ENCODE measurements around the gene UVRAG. TPM values are rescaled to one million over a fixed set of nuclear protein-coding genes. Genes with fewer than 3 reads are reported as not detected.
"Not testable (repeated sequence)": the region's sequence is repeated elsewhere in the genome, so short reads cannot be mapped to it uniquely, and the experiment has no call there.

The UVRAG gene
- total and polyA plus RNA-seq, 2 donors from 2014 or later, result 7.2 to 27.9 TPM

DNA sequence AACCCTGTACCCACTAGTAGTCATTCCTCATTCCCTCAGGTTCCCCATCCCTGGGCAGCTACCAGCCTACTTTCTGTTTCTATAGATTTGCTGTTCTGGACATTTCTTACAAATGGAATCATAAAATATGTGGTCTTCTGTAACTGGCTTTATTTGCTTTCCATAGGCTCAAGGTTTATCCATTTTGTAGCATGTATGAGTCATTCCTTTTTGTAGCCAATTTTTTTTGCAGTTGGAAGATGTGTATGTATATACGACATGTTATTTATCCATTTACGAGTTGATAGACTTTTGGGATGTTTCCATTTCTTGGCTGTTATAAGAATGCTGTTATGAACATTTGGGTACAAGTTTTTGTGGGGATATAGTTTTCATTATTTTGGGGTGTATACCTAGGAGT lies 260.7 kb downstream of the UVRAG start:
- no peak overlapping the region for H3K27ac ChIP-seq (ENCODE audit: low read depth in 2 of 2, low read length in 2 of 2)
- DNase-seq (no peak), FAIRE-seq (no peak)
- no peaks in the 10 kb centered on the region for H3K36me3 ChIP-seq (ENCODE audit: control insufficient read depth in 2 of 3, insufficient read depth in 3 of 3, low read length in 3 of 3)
- H3K4me1 ChIP-seq (ENCODE audit: control insufficient read depth in 2 of 3, insufficient read depth in 2 of 3, low read depth in 1 of 3, low read length in 3 of 3), result peaks cover 0 to 2% (median 0%) of the 10 kb centered on the region in 3 donors
- H3K9me3 ChIP-seq (ENCODE audit: control insufficient read depth in 2 of 3, insufficient read depth in 1 of 3, low read length in 3 of 3), result no peaks in the 10 kb centered on the region
- H3K9ac ChIP-seq (ENCODE audit: low read length in 3 of 3), result no peak overlapping the region
- H3K4me3 ChIP-seq (ENCODE audit: low read length in 3 of 3), result no peak overlapping the region
- H3K27me3 ChIP-seq (ENCODE audit: control insufficient read depth, insufficient read depth, low read length), result no peaks in the 10 kb centered on the region
- intact Hi-C loops (cut with DNase I), result no loop called here
- TF ChIP-seq, protein P1, sequence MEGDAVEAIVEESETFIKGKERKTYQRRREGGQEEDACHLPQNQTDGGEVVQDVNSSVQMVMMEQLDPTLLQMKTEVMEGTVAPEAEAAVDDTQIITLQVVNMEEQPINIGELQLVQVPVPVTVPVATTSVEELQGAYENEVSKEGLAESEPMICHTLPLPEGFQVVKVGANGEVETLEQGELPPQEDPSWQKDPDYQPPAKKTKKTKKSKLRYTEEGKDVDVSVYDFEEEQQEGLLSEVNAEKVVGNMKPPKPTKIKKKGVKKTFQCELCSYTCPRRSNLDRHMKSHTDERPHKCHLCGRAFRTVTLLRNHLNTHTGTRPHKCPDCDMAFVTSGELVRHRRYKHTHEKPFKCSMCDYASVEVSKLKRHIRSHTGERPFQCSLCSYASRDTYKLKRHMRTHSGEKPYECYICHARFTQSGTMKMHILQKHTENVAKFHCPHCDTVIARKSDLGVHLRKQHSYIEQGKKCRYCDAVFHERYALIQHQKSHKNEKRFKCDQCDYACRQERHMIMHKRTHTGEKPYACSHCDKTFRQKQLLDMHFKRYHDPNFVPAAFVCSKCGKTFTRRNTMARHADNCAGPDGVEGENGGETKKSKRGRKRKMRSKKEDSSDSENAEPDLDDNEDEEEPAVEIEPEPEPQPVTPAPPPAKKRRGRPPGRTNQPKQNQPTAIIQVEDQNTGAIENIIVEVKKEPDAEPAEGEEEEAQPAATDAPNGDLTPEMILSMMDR (IDR thresholded peaks at IDR 0.05; ENCODE audit: borderline replicate concordance, extremely low read depth, insufficient read depth), result no peak

DNA sequence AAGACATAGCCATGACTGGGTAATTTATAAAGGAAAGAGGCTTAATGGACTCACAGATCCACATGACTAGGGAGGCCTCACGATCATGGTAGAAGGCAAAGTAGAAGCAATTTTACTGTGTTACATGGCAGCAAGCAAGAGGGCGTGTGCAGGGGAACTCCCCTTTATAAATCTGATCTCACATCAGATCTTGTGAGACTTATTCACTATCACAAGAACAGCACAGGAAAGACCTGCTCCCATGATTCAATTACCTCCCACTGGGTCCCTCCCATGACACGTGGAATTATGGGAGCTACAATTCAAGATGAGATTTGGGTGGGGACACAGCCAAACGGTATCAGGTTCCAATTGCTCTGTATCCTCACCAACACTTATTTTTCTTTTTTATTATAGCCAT lies 261.2 kb downstream of the UVRAG start:
- H3K9ac ChIP-seq (ENCODE audit: low read length in 3 of 3); H3K9me3 ChIP-seq (ENCODE audit: control insufficient read depth in 2 of 3, insufficient read depth in 1 of 3, low read length in 3 of 3); intact Hi-C loops (cut with DNase I): not testable (repeated sequence)

DNA sequence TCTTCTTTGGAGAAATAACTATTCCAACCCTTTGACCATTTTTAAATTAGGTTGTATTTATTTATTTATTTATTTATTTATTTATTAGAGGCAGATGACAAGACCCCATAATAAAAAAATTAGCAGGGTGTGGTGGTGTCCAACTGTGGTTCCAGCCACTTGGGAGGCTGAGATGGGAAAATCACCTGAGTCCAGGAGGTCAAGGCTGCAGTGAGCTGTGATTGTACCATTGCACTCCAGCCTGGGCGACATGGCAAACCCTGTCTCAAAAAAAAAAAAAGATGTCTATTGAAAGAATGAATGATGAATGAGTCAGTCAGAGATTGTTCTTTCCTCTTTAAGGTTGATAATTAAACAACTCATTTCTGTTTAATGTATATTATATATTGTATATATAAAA lies 261.7 kb downstream of the UVRAG start:
- intact Hi-C loops (cut with DNase I), result no loop called here
- FAIRE-seq, result no peak

More for the DNA sequence above, 261.2 kb downstream of the UVRAG start:
- not testable (repeated sequence) for H3K4me1 ChIP-seq (ENCODE audit: control insufficient read depth in 2 of 3, insufficient read depth in 2 of 3, low read depth in 1 of 3, low read length in 3 of 3); H3K27ac ChIP-seq (ENCODE audit: low read depth in 2 of 2, low read length in 2 of 2); FAIRE-seq; DNase-seq; H3K27me3 ChIP-seq (ENCODE audit: control insufficient read depth, insufficient read depth, low read length); H3K36me3 ChIP-seq (ENCODE audit: control insufficient read depth in 2 of 3, insufficient read depth in 3 of 3, low read length in 3 of 3); H3K4me3 ChIP-seq (ENCODE audit: low read length in 3 of 3)

DNA sequence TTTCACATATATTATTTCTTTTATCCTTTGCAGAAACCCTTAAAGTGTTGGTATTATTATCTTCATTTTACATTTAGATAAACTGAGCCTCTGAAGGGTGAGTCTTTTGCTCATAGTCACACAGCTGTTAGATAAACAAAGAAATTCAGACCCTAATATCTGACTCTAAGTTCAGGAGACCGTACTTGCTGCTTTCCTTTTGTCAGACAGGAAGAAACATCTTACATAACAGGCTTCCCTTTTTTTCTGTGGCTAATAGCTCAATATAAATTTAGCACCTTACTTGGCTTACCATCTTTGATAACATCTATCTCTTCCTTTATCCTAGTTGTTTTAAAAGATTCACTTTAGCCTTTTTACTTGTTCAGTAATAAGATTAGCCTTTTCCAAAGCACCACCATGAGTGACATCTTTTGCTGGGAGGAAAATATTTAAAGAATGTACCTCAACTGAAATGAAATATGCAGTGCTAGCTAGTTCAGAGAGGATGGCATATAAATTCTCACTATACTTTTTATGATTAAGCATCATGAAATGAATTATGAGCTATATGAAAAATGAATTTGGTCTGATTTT lies 262.7 kb downstream of the UVRAG start:
- no peak for DNase-seq
- H3K27ac ChIP-seq (ENCODE audit: low read depth in 2 of 2, low read length in 2 of 2), result peak overlapping the region in 1 of 2 donors; percentile 20
- H3K27me3 ChIP-seq (ENCODE audit: control insufficient read depth, insufficient read depth, low read length), result no peaks in the 10 kb centered on the region
- intact Hi-C loops (cut with DNase I), result no loop called here
- no peaks in the 10 kb centered on the region for H3K36me3 ChIP-seq (ENCODE audit: control insufficient read depth in 2 of 3, insufficient read depth in 3 of 3, low read length in 3 of 3)
- no peaks in the 10 kb centered on the region for H3K9me3 ChIP-seq (ENCODE audit: control insufficient read depth in 2 of 3, insufficient read depth in 1 of 3, low read length in 3 of 3)
- no peak for FAIRE-seq
- no peak overlapping the region for H3K4me3 ChIP-seq (ENCODE audit: low read length in 3 of 3)
- H3K4me1 ChIP-seq (ENCODE audit: control insufficient read depth in 2 of 3, insufficient read depth in 2 of 3, low read depth in 1 of 3, low read length in 3 of 3), result peaks cover 0 to 2% (median 0%) of the 10 kb centered on the region in 3 donors
- TF ChIP-seq, protein P1 (IDR thresholded peaks at IDR 0.05; ENCODE audit: borderline replicate concordance, extremely low read depth, insufficient read depth), result no peak
- no peak overlapping the region for H3K9ac ChIP-seq (ENCODE audit: low read length in 3 of 3)

More for the DNA sequence above, 261.7 kb downstream of the UVRAG start:
- TF ChIP-seq, protein P1 (IDR thresholded peaks at IDR 0.05; ENCODE audit: borderline replicate concordance, extremely low read depth, insufficient read depth), result no peak
- no peak for DNase-seq
- Histone ChIP-seq H3K4me3 (ENCODE audit: low read length in 3 of 3) (no peak overlapping the region), H3K27me3 (ENCODE audit: control insufficient read depth, insufficient read depth, low read length) (no peaks in the 10 kb centered on the region), H3K27ac (ENCODE audit: low read depth in 2 of 2, low read length in 2 of 2) (no peak overlapping the region), H3K9me3 (ENCODE audit: control insufficient read depth in 2 of 3, insufficient read depth in 1 of 3, low read length in 3 of 3) (no peaks in the 10 kb centered on the region), H3K9ac (ENCODE audit: low read length in 3 of 3) (no peak overlapping the region), H3K4me1 (ENCODE audit: control insufficient read depth in 2 of 3, insufficient read depth in 2 of 3, low read depth in 1 of 3, low read length in 3 of 3) (peaks cover 0 to 2% (median 0%) of the 10 kb centered on the region in 3 donors), H3K36me3 (ENCODE audit: control insufficient read depth in 2 of 3, insufficient read depth in 3 of 3, low read length in 3 of 3) (no peaks in the 10 kb centered on the region)

DNA sequence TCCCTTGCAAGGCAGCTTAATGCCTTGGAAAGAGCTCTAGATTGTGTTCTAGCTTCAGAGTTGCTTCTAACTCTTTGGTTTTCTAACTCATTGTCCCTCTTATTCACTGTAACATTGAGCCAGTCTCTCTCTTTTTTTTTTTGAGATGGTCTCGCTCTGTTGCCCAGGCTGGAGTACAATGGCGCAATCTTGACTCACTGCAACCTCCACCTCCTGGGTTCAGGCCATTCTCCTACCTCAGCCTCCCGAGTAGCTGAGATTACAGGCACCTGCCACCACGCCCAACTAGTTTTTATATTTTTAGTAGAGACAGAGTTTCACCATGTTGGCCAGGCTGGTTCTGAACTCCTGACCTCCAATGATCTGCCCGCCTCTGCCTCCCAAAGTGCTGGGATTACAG lies 266.1 kb downstream of the UVRAG start:
- not testable (repeated sequence) for FAIRE-seq

More for the DNA sequence above, 266.1 kb downstream of the UVRAG start:
- intact Hi-C loops (cut with DNase I); H3K4me1 ChIP-seq (ENCODE audit: control insufficient read depth in 2 of 3, insufficient read depth in 2 of 3, low read depth in 1 of 3, low read length in 3 of 3); H3K27ac ChIP-seq (ENCODE audit: low read depth in 2 of 2, low read length in 2 of 2); DNase-seq; H3K27me3 ChIP-seq (ENCODE audit: control insufficient read depth, insufficient read depth, low read length); H3K36me3 ChIP-seq (ENCODE audit: control insufficient read depth in 2 of 3, insufficient read depth in 3 of 3, low read length in 3 of 3); H3K4me3 ChIP-seq (ENCODE audit: low read length in 3 of 3); H3K9me3 ChIP-seq (ENCODE audit: control insufficient read depth in 2 of 3, insufficient read depth in 1 of 3, low read length in 3 of 3); H3K9ac ChIP-seq (ENCODE audit: low read length in 3 of 3): not testable (repeated sequence)

Data from kidney (tissue), 14 donors.